ENCODE results near the gene CYTH1.

- TF ChIP-seq CTCF (IDR thresholded peaks at IDR 0.05) (no peak), EZH2 (IDR thresholded peaks at IDR 0.05; ENCODE audit: borderline replicate concordance, insufficient read depth, low read depth, low read length, poor library complexity, severe bottlenecking) (no peak)
These were observed 7.6 kb upstream of the CYTH1 start for GRCh38 chr17:78789663-78790181.

Data from B cell (primary cell).